ENCODE data around the gene NEK6.

The NEK6 gene

GRCh38 chr9:124296796-124297550 is 39.2 kb downstream of the NEK6 start:
- DNase-seq (ENCODE audit: low spot score) = no peak

- DNase-seq (ENCODE audit: low spot score) = peak; percentile 93
Observed at GRCh38 chr9:124297551-124297901, 39.8 kb downstream of the NEK6 start.

- DNase-seq (ENCODE audit: low spot score) = no peak
Observed at GRCh38 chr9:124297915-124298645, 40.3 kb downstream of the NEK6 start.

- DNase-seq (ENCODE audit: low spot score) = no peak
Observed at GRCh38 chr9:124298646-124299235, 41.0 kb downstream of the NEK6 start.

GRCh38 chr9:124299515-124300090 is 41.9 kb downstream of the NEK6 start:
- DNase-seq (ENCODE audit: low spot score) = no peak

- no peak for DNase-seq (ENCODE audit: low spot score)
Observed at GRCh38 chr9:124300312-124300711, 42.6 kb downstream of the NEK6 start.

- DNase-seq (ENCODE audit: low spot score) = no peak
Observed at GRCh38 chr9:124302921-124303320, 45.2 kb downstream of the NEK6 start.

- DNase-seq (ENCODE audit: low spot score) = no peak
Observed at GRCh38 chr9:124303762-124304161, 46.0 kb downstream of the NEK6 start.

GRCh38 chr9:124304285-124304684 is 46.5 kb downstream of the NEK6 start:
- DNase-seq (ENCODE audit: low spot score) = no peak

- DNase-seq (ENCODE audit: low spot score) = no peak
Observed at GRCh38 chr9:124306098-124306735, 48.5 kb downstream of the NEK6 start.

GRCh38 chr9:124307379-124308030 is 49.8 kb downstream of the NEK6 start:
- no peak for DNase-seq (ENCODE audit: low spot score)

GRCh38 chr9:124308606-124309491 is 51.1 kb downstream of the NEK6 start:
- DNase-seq (ENCODE audit: low spot score) = no peak

GRCh38 chr9:124309667-124310084 is 51.9 kb downstream of the NEK6 start:
- DNase-seq (ENCODE audit: low spot score) = no peak

GRCh38 chr9:124311283-124311682 is 53.5 kb downstream of the NEK6 start:
- DNase-seq (ENCODE audit: low spot score) = no peak

- no peak for DNase-seq (ENCODE audit: low spot score)
Observed at GRCh38 chr9:124312290-124313265, 54.8 kb downstream of the NEK6 start.

GRCh38 chr9:124313940-124314339 is 56.2 kb downstream of the NEK6 start:
- DNase-seq (ENCODE audit: low spot score) = no peak

GRCh38 chr9:124315882-124316281 is 58.1 kb downstream of the NEK6 start:
- no peak for DNase-seq (ENCODE audit: low spot score)

- DNase-seq (ENCODE audit: low spot score) = peak; percentile 87
Observed at GRCh38 chr9:124320062-124320973, 62.6 kb downstream of the NEK6 start.

- no peak for DNase-seq (ENCODE audit: low spot score)
Observed at GRCh38 chr9:124321416-124321815, 63.7 kb downstream of the NEK6 start.
